NCI-H1048 (cell line): ENCODE measurements around the gene WWP2.

Source experiments
- DNase-seq: peaks from one replicate; lab custom pipeline; 2025; lab: John Stamatoyannopoulos, UW

WWP2 gene

GRCh38 chr16:69859105-69859989 is 97.2 kb downstream of the WWP2 start:
- DNase-seq = no peak

GRCh38 chr16:69860233-69861231 is 98.4 kb downstream of the WWP2 start:
- DNase-seq = no peak

GRCh38 chr16:69861292-69862030 is 99.3 kb downstream of the WWP2 start:
- DNase-seq = no peak

GRCh38 chr16:69863401-69864281 is 101.5 kb downstream of the WWP2 start:
- DNase-seq = no peak

GRCh38 chr16:69865701-69866100 is 103.6 kb downstream of the WWP2 start:
- DNase-seq = no peak

GRCh38 chr16:69867784-69868560 is 105.8 kb downstream of the WWP2 start:
- DNase-seq = no peak

- no peak for DNase-seq
These were observed 108.6 kb downstream of the WWP2 start for GRCh38 chr16:69870761-69871160.

GRCh38 chr16:69871708-69872107 is 109.6 kb downstream of the WWP2 start:
- no peak for DNase-seq

GRCh38 chr16:69872888-69873287 is 110.8 kb downstream of the WWP2 start:
- no peak for DNase-seq

- no peak for DNase-seq
These were observed 111.7 kb downstream of the WWP2 start for GRCh38 chr16:69873783-69874182.

GRCh38 chr16:69874271-69874670 is 112.1 kb downstream of the WWP2 start:
- DNase-seq = no peak

- DNase-seq = no peak
These were observed 118.6 kb downstream of the WWP2 start for GRCh38 chr16:69880640-69881133.

GRCh38 chr16:69881141-69881540 is 119.0 kb downstream of the WWP2 start:
- no peak for DNase-seq

GRCh38 chr16:69883744-69884143 is 121.6 kb downstream of the WWP2 start:
- DNase-seq = no peak

- no peak for DNase-seq
These were observed 123.6 kb downstream of the WWP2 start for GRCh38 chr16:69885722-69886121.

GRCh38 chr16:69886726-69887125 is 124.6 kb downstream of the WWP2 start:
- no peak for DNase-seq

- DNase-seq = no peak
These were observed 126.0 kb downstream of the WWP2 start for GRCh38 chr16:69888005-69888590.

- no peak for DNase-seq
These were observed 127.3 kb downstream of the WWP2 start for GRCh38 chr16:69889295-69889964.
